ENCODE data around the gene SMKR1.

DNA sequence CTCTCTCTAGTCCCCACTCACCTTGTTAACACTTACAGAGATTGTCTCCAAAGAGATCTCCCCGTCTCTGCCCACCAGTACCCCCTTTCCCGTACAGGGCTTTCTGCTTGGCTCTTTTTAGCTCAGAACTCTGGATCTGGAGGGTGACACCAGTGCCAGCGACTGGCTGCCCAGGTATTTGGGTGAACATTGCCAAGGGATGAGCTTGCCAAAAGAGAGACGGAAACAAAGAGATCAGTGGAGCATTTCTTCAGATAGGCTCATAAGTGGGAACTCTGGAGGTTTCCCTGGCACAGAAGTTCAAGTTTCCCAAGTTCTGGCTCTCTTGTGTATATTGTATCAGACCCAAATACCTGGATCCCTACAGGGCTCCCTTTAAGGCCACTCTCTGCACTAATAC is 38.1 kb upstream of the SMKR1 start:
- TF ChIP-seq YY1 (IDR thresholded peaks at IDR 0.05; ENCODE audit: extremely low read depth, insufficient replicate concordance, low read depth, low read length), result no peak
- TF ChIP-seq, protein P1, sequence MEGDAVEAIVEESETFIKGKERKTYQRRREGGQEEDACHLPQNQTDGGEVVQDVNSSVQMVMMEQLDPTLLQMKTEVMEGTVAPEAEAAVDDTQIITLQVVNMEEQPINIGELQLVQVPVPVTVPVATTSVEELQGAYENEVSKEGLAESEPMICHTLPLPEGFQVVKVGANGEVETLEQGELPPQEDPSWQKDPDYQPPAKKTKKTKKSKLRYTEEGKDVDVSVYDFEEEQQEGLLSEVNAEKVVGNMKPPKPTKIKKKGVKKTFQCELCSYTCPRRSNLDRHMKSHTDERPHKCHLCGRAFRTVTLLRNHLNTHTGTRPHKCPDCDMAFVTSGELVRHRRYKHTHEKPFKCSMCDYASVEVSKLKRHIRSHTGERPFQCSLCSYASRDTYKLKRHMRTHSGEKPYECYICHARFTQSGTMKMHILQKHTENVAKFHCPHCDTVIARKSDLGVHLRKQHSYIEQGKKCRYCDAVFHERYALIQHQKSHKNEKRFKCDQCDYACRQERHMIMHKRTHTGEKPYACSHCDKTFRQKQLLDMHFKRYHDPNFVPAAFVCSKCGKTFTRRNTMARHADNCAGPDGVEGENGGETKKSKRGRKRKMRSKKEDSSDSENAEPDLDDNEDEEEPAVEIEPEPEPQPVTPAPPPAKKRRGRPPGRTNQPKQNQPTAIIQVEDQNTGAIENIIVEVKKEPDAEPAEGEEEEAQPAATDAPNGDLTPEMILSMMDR (IDR thresholded peaks at IDR 0.05 in 2 of 3, conservative IDR thresholded peaks at IDR 0.05 in 1 of 3; ENCODE audit: borderline replicate concordance in 1 of 3, insufficient read depth in 1 of 3, low read depth in 2 of 3, low read length in 2 of 3), result no peak
- TF ChIP-seq RAD21 (IDR thresholded peaks at IDR 0.05; ENCODE audit: low read depth), result no peak
- no peak for TF ChIP-seq EZH2 (IDR thresholded peaks at IDR 0.05)

Measured in HCT116 (cell line).